Endometrial microvascular endothelial cells (primary cell): ENCODE data around the gene TNPO1. TPM values are rescaled to one million over a fixed set of nuclear protein-coding genes. Genes with fewer than 3 reads are reported as not detected.

Experiments used
- in situ Hi-C: cut with HindIII; loops from 2 replicates; pipeline ENCODE4 v1.10.0; 2017; ENCODE audit warnings: low sequenced_read_pairs, low pct_unique_long_range_greater_than_20kb; ENCODE audit errors: inconsistent ontology term
- total RNA-seq: library from RNA; depleted of rRNA; stranded (reverse); fragments of >200 nt; gene quantifications from one replicate; pipeline ENCODE4 v1.2.3, GENCODE V29; 2015; ENCODE audit errors: inconsistent ontology term

Gene TNPO1
- total RNA-seq, 1 donor from 2014 or later = 357 TPM

DNA sequence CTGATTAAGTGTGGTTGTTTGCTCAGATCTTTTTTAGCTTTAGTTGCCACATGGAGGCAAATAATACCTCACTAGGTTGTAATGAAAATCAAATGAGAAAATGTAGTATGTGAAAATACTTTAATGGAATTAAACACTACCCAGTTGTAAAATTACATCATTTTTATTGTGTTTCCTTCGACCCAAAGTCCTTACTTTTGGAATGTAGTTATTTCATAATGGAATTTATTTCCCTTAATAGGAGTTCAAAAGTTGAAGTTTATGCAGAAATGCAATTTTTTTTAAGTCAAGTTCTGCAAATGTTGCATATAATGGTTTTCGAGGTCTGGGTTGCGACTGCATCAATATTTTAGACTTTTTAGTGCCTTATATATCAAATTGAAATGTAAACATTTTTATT is 31.0 kb downstream of the TNPO1 start:
- in situ Hi-C loops = no loop called here

DNA sequence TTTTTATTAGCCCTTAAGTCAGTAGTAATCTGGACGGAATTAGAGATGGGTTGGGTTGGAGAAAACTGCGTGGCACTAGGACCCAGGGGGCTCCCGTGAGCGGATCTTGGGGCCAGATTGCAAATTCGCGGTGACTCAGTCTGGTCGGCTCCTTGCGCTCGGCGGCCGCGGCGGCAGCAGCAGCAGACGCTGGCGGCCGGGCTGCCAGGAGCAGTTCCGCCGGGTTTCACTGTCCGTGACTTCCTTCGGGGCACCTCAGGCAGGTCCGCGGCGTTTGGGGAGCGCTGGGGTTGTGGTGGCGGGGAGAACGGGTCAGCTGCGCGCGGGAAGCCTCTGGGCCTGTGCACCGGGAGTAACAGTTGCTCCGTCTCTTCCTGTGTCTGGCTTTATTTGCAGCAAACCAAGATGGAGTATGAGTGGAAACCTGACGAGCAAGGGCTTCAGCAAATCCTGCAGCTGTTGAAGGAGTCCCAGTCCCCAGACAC is 31.6 kb downstream of the TNPO1 start:
- in situ Hi-C loops = no loop called here

DNA sequence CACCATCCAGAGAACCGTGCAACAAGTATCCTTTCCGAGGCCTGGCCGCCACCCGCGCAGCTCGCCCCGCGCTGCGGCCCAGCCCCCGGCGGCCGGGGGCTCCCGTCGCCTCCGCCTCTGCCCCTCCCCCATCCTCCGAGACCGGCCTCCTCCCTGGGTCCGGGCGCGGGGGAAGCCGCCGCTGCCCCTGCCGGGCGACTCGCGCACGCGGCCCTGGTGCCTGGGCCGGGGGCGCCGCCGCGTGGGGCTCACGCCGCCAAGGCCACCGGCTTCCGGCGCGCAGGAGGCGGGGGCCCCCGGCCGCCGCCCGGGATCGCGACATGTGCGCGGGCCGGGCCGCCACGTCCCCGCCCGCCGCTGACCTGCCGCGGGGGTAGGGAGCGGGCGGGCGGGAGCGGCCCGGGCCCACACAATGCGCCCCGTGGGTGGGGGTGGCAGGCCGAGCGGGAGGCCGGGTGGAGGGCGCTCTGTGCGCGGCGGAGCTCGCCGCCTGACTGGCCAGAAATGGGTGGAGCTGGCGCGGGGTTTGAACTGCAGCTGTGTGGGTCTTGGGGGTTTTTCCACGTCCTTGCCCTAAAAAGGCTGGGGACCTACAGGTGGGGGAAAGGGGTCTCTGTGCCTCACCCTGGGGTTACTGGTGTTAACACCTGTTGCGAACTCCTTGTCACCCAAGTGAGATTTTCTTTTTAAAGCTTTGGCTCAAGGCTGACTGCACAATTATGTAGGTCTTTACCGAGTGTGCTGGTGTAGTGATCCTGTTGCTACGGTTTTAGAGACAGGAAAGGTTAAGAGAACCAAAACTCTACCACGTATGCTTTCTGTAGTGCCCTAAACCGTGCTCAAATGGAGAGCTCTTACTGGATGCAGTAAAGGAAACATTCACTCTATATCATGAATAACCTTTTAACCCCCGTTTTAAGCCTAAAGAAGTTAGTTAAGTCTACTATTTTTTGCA is 32.3 kb downstream of the TNPO1 start:
- in situ Hi-C loops = no loop called here

- in situ Hi-C loops = no loop called here
These were observed 33.1 kb downstream of the TNPO1 start for GRCh38 chr5:72849546-72849945.

GRCh38 chr5:72850113-72850512 is 33.7 kb downstream of the TNPO1 start:
- in situ Hi-C loops = no loop called here

- in situ Hi-C loops = no loop called here
These were observed 35.9 kb downstream of the TNPO1 start for GRCh38 chr5:72852356-72852755.

GRCh38 chr5:72854419-72854818 is 38.0 kb downstream of the TNPO1 start:
- in situ Hi-C loops = no loop called here

DNA sequence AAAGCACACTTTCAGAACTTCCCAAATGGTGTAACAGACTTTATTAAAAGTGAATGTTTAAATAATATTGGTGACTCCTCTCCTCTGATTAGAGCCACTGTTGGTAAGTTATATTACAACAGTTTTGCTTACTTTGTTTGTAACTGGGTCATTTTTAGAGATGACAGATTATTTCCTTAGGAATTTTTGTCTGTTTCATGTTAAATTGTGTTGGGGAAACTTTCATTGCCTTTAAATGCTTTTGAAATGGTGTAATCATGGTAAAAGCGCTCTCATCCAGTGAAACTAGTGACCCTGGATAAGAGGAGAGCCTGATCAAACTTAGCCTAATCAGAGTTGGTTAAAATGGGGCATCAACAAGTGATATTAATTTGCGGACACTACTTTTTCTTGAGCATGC is 39.4 kb downstream of the TNPO1 start:
- in situ Hi-C loops = no loop called here

- in situ Hi-C loops = no loop called here
These were observed 40.9 kb downstream of the TNPO1 start for GRCh38 chr5:72857396-72857795.

DNA sequence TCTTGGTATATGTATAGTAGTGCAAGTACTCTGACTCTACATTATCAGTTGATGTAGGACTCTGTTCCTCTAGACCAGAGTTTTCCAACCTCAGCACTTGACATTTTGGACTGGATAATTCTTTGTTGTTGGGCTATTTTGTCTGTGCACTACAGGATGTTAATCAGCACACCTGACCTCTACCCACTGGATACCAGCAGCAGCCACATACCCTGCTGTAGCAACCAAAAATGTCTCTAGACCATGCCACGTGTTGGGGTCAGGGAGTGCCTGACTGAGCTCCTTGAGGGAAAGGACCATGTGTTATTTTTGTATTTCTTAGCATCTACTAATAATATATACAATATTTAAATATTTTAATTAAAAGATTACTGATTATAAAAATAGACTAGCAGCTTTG is 42.7 kb downstream of the TNPO1 start:
- in situ Hi-C loops = no loop called here

DNA sequence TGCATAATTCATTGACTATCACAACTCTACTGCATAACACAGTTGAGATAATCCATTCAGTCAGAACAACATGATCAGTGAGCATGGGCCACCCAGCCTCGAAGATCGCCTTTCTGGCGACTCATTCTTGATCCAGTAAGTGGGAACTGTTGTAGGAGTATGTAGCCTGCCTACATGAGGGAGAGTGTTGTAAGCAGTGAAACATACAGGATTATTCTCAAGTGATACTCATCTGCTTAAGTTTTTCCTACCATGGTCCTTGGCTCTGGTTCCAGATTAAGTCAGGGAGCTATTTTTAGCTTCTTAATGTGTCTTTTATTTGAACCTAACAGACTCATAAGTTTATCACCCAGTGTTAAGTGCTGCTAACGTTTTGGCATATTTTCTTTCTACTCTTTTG is 44.0 kb downstream of the TNPO1 start:
- in situ Hi-C loops = no loop called here

GRCh38 chr5:72871366-72872024 is 55.0 kb downstream of the TNPO1 start:
- in situ Hi-C loops = no loop called here

GRCh38 chr5:72878854-72879253 is 62.4 kb downstream of the TNPO1 start:
- in situ Hi-C loops = no loop called here

DNA sequence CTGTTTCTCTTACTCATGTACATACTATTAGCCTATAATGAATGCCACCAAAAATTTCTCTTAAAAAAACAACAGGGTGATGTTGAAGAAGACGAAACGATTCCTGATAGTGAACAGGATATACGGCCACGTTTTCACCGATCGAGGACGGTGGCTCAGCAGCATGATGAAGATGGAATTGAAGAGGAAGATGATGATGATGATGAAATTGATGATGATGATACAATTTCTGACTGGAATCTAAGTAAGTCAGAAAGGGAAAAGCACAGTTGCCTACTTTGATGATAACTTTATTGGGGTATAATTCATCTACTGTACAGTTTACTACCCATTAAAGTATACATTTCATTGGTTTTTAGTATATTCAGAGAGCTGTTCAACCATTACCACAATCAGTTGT is 66.5 kb downstream of the TNPO1 start:
- in situ Hi-C loops = no loop called here

GRCh38 chr5:72883850-72884249 is 67.4 kb downstream of the TNPO1 start:
- in situ Hi-C loops = no loop called here

GRCh38 chr5:72884892-72885291 is 68.4 kb downstream of the TNPO1 start:
- in situ Hi-C loops = no loop called here

GRCh38 chr5:72885824-72886223 is 69.4 kb downstream of the TNPO1 start:
- in situ Hi-C loops = no loop called here

DNA sequence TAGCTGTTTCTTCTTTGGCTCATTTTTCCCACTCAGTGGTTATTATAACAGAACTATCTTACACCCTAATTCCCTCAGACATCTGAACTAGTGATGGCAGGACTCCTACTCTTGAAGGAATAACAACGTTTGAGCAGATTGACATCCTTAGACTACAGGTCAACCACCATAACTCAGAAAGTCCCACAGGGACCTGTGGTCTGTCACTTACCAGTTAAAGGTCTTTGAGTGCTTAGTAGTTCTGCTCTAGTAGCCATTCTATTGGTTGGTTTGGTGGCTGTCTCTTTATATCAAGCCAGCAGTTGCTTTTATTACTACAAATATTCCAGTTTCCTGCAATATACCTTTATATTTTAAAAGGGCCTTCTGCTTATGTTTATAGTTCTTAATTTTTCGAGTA is 72.1 kb downstream of the TNPO1 start:
- in situ Hi-C loops = no loop called here

- in situ Hi-C loops = no loop called here
These were observed 72.9 kb downstream of the TNPO1 start for GRCh38 chr5:72889324-72889723.

DNA sequence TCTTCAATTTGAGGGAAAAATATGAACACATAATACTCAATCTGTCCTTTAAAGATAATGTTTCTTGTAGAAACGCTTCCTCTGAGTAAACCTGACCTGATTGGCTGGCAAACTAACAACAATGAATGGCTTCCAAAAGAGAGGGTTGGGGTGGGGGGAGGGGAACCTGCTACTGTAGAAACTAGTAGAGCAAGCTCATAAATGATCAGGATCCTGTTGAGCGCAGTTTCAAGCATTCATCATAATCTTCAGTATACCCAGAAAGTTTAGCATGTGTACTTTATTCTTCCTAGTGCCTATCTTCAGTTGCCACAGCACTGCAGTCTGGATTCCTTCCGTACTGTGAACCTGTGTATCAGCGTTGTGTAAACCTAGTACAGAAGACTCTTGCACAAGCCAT is 76.4 kb downstream of the TNPO1 start:
- in situ Hi-C loops = no loop called here
